Loucy (cell line): ENCODE data around the gene ZDHHC14.

Experiments
- H2AFZ ChIP-seq: fragments of 200-600 bp; sonication (generic); 2 replicates; pipeline ENCODE4 v1.6.0; 2016; ENCODE audit warnings: antibody characterized with exemption, mild to moderate bottlenecking, low read length, moderate library complexity
- H3F3A ChIP-seq: fragments of 200-600 bp; 2 replicates; pipeline ENCODE4 v1.6.0; 2016; ENCODE audit warnings: antibody characterized with exemption, low read depth, mild to moderate bottlenecking
- H3K27me3 ChIP-seq: fragments of 200-600 bp; sonication (generic); 2 replicates; pipeline ENCODE4 v1.6.1; 2014; ENCODE audit warnings: low read length, mild to moderate bottlenecking; ENCODE audit not compliant: insufficient read depth, poor library complexity, severe bottlenecking
- H3K36me3 ChIP-seq: fragments of 200-600 bp; sonication (generic); 2 replicates; pipeline ENCODE4 v1.6.1; 2016; ENCODE audit warnings: low read length; ENCODE audit not compliant: insufficient read depth
- H3K4me1 ChIP-seq: fragments of 200-600 bp; sonication (generic); 2 replicates; pipeline ENCODE4 v1.5.1; 2014; ENCODE audit warnings: low read length, mild to moderate bottlenecking; ENCODE audit not compliant: insufficient read depth, poor library complexity, severe bottlenecking
- H3K4me2 ChIP-seq: fragments of 200-600 bp; sonication (generic); 2 replicates; pipeline ENCODE4 v1.6.0; 2014; ENCODE audit warnings: antibody characterized with exemption, low read length, low read depth, mild to moderate bottlenecking; ENCODE audit not compliant: poor library complexity, severe bottlenecking
- H3K4me3 ChIP-seq: fragments of 200-600 bp; sonication (generic); 2 replicates; pipeline ENCODE4 v1.5.1; 2014; ENCODE audit warnings: low read length, mild to moderate bottlenecking, mixed read lengths; ENCODE audit not compliant: poor library complexity, severe bottlenecking
- H3K79me2 ChIP-seq: fragments of 200-600 bp; sonication (generic); 2 replicates; pipeline ENCODE4 v1.6.1; 2014; ENCODE audit warnings: low read length; ENCODE audit not compliant: insufficient read depth
- H3K9ac ChIP-seq: fragments of 200-600 bp; sonication (generic); 2 replicates; pipeline ENCODE4 v1.6.0; 2014; ENCODE audit warnings: mild to moderate bottlenecking, low read depth, low read length, moderate library complexity; ENCODE audit not compliant: poor library complexity, severe bottlenecking
- H3K9me2 ChIP-seq: fragments of 200-600 bp; sonication (generic); replicated peaks from 2 replicates; pipeline ENCODE4 v1.6.1; 2016; ENCODE audit warnings: low read depth, low read length, mixed read lengths
- H3K9me3 ChIP-seq: fragments of 200-600 bp; sonication (generic); 2 replicates; pipeline ENCODE4 v1.6.1; 2014; ENCODE audit warnings: mild to moderate bottlenecking, antibody characterized with exemption, low read length, low read depth; ENCODE audit not compliant: insufficient read depth
- H4K20me1 ChIP-seq: fragments of 200-600 bp; sonication (generic); 2 replicates; pipeline ENCODE4 v1.6.0; 2014; ENCODE audit warnings: antibody characterized with exemption, low read length, mild to moderate bottlenecking; ENCODE audit not compliant: insufficient read depth, poor library complexity, severe bottlenecking
- CTCF ChIP-seq: fragments of 200-600 bp; sonication (generic); conservative IDR thresholded peaks from 2 replicates; pipeline ENCODE4 v1.5.1; 2014; ENCODE audit warnings: mild to moderate bottlenecking, antibody characterized with exemption, low read length
- EZH2phosphoT487 ChIP-seq: fragments of 200-600 bp; IDR thresholded peaks from 2 replicates; pipeline ENCODE4 v1.6.1; 2018; ENCODE audit warnings: antibody characterized with exemption, mild to moderate bottlenecking, moderate library complexity, borderline replicate concordance

Gene ZDHHC14

DNA sequence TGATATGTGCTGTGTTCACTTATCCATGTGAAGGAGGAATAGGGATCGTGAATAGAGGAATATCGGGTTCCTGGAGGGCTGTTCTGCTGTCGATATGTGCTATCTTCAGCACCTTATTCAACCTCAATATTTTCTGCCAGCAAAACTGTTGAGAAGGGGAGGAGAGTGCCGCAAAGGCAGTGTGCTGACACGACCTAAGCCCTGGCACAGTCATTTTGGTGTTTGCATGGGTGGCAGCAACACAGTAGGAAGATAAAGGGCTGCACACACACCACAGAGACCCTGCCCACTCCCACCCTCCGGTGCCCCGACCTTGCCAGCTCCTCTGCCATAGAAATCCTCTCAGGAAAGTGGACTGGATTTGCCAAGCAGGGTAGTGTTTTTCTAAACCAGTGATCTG is 47.0 kb downstream of the ZDHHC14 start:
- Histone ChIP-seq H3K4me3 (no peak overlapping the region), H3K4me1 (no peaks in the 10 kb centered on the region), H4K20me1 (no peaks in the 10 kb centered on the region), H3K79me2 (no peaks in the 10 kb centered on the region), H3K9me2 (no peaks in the 10 kb centered on the region), H3K36me3 (no peaks in the 10 kb centered on the region), H3F3A (no peaks in the 10 kb centered on the region), H2AFZ (no peak overlapping the region), H3K9me3 (no peaks in the 10 kb centered on the region), H3K27me3 (no peaks in the 10 kb centered on the region), H3K4me2 (no peak overlapping the region), H3K9ac (no peak overlapping the region)
- TF ChIP-seq CTCF (no peak), EZH2phosphoT487 (no peak)

GRCh38 chr6:157428427-157429202 is 47.6 kb downstream of the ZDHHC14 start:
- no peak overlapping the region for H2AFZ ChIP-seq
- no peak overlapping the region for H3K9ac ChIP-seq
- H3K79me2 ChIP-seq, result no peaks in the 10 kb centered on the region
- TF ChIP-seq EZH2phosphoT487, result no peak
- no peak for TF ChIP-seq CTCF
- no peaks in the 10 kb centered on the region for H3F3A ChIP-seq
- no peaks in the 10 kb centered on the region for H3K27me3 ChIP-seq
- no peaks in the 10 kb centered on the region for H3K9me2 ChIP-seq
- H3K4me2 ChIP-seq, result no peak overlapping the region
- H3K36me3 ChIP-seq, result no peaks in the 10 kb centered on the region
- H3K9me3 ChIP-seq, result no peaks in the 10 kb centered on the region
- H3K4me3 ChIP-seq, result no peak overlapping the region
- no peaks in the 10 kb centered on the region for H4K20me1 ChIP-seq
- H3K4me1 ChIP-seq, result no peaks in the 10 kb centered on the region

- H3K9me3 ChIP-seq, result no peaks in the 10 kb centered on the region
- H3K4me2 ChIP-seq, result no peak overlapping the region
- no peaks in the 10 kb centered on the region for H3K79me2 ChIP-seq
- H3F3A ChIP-seq, result no peaks in the 10 kb centered on the region
- no peaks in the 10 kb centered on the region for H3K9me2 ChIP-seq
- H3K4me1 ChIP-seq, result no peaks in the 10 kb centered on the region
- no peaks in the 10 kb centered on the region for H3K36me3 ChIP-seq
- H3K27me3 ChIP-seq, result no peaks in the 10 kb centered on the region
- no peak for TF ChIP-seq EZH2phosphoT487
- TF ChIP-seq CTCF, result no peak
- no peak overlapping the region for H2AFZ ChIP-seq
- no peaks in the 10 kb centered on the region for H4K20me1 ChIP-seq
- no peak overlapping the region for H3K4me3 ChIP-seq
- H3K9ac ChIP-seq, result no peak overlapping the region
Observed at GRCh38 chr6:157429248-157429647, 48.3 kb downstream of the ZDHHC14 start.
